ENCODE measurements around the gene ETAA1. TPM values are rescaled to one million over a fixed set of nuclear protein-coding genes. Genes with fewer than 3 reads are reported as not detected.

Gene ETAA1
- total RNA-seq, 1 donor from 2014 or later: 21.2 TPM

- DNase-seq (ENCODE audit: low read depth): no peak
- Histone ChIP-seq H3K36me3 (ENCODE audit: control insufficient read depth, insufficient read depth, low read length) (no peaks in the 10 kb centered on the region), H3K4me3 (ENCODE audit: low read depth, low read length) (no peak overlapping the region), H3K27me3 (ENCODE audit: control insufficient read depth, insufficient read depth, low read length) (no peaks in the 10 kb centered on the region)
- no peak for TF ChIP-seq CTCF (IDR thresholded peaks at IDR 0.05; ENCODE audit: insufficient read depth, low read length, poor library complexity, severe bottlenecking)
These were observed 15.3 kb downstream of the ETAA1 start for GRCh38 chr2:67412424-67412823.

GRCh38 chr2:67414867-67415266, 17.7 kb downstream of the ETAA1 start:
- no peak for DNase-seq (ENCODE audit: low read depth)
- H3K27me3 ChIP-seq (ENCODE audit: control insufficient read depth, insufficient read depth, low read length): no peaks in the 10 kb centered on the region
- H3K4me3 ChIP-seq (ENCODE audit: low read depth, low read length): no peak overlapping the region
- H3K36me3 ChIP-seq (ENCODE audit: control insufficient read depth, insufficient read depth, low read length): no peaks in the 10 kb centered on the region
- no peak for TF ChIP-seq CTCF (IDR thresholded peaks at IDR 0.05; ENCODE audit: insufficient read depth, low read length, poor library complexity, severe bottlenecking)

DNA sequence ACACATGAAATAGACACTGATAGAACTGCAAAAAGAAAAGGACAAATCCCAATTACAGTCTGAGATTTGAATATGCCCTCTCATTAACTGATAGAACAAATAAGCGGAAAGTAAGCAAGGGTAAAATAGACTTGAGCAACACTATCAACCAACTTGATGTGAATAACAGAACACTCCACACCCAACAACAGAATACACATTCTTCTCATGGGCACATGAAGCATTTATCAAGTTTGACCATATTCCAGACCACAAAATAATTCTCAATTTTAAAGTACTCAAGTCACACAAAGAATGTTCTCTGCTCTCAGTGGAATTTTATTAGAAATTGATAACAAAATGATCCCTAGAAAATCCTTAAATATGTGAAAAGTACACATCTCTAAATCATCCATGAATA, 19.0 kb downstream of the ETAA1 start:
- Histone ChIP-seq H3K27me3 (ENCODE audit: control insufficient read depth, insufficient read depth, low read length) (no peaks in the 10 kb centered on the region), H3K4me3 (ENCODE audit: low read depth, low read length) (no peak overlapping the region), H3K36me3 (ENCODE audit: control insufficient read depth, insufficient read depth, low read length) (no peaks in the 10 kb centered on the region)
- no peak for TF ChIP-seq CTCF (IDR thresholded peaks at IDR 0.05; ENCODE audit: insufficient read depth, low read length, poor library complexity, severe bottlenecking)
- no peak for DNase-seq (ENCODE audit: low read depth)

GRCh38 chr2:67423489-67423888, 26.4 kb downstream of the ETAA1 start:
- DNase-seq (ENCODE audit: low read depth): no peak
- H3K36me3 ChIP-seq (ENCODE audit: control insufficient read depth, insufficient read depth, low read length): no peaks in the 10 kb centered on the region
- H3K27me3 ChIP-seq (ENCODE audit: control insufficient read depth, insufficient read depth, low read length): no peaks in the 10 kb centered on the region
- no peak overlapping the region for H3K4me3 ChIP-seq (ENCODE audit: low read depth, low read length)
- TF ChIP-seq CTCF (IDR thresholded peaks at IDR 0.05; ENCODE audit: insufficient read depth, low read length, poor library complexity, severe bottlenecking): no peak

GRCh38 chr2:67436221-67436620, 39.1 kb downstream of the ETAA1 start:
- DNase-seq (ENCODE audit: low read depth): peak; percentile 47
- Histone ChIP-seq H3K27me3 (ENCODE audit: control insufficient read depth, insufficient read depth, low read length) (no peaks in the 10 kb centered on the region), H3K36me3 (ENCODE audit: control insufficient read depth, insufficient read depth, low read length) (no peaks in the 10 kb centered on the region), H3K4me3 (ENCODE audit: low read depth, low read length) (no peak overlapping the region)
- no peak for TF ChIP-seq CTCF (IDR thresholded peaks at IDR 0.05; ENCODE audit: insufficient read depth, low read length, poor library complexity, severe bottlenecking)

GRCh38 chr2:67437114-67437513, 40.0 kb downstream of the ETAA1 start:
- no peak for TF ChIP-seq CTCF (IDR thresholded peaks at IDR 0.05; ENCODE audit: insufficient read depth, low read length, poor library complexity, severe bottlenecking)
- H3K27me3 ChIP-seq (ENCODE audit: control insufficient read depth, insufficient read depth, low read length): no peaks in the 10 kb centered on the region
- DNase-seq (ENCODE audit: low read depth): no peak
- H3K36me3 ChIP-seq (ENCODE audit: control insufficient read depth, insufficient read depth, low read length): no peaks in the 10 kb centered on the region
- H3K4me3 ChIP-seq (ENCODE audit: low read depth, low read length): no peak overlapping the region
